ENCODE measurements around the gene SPNS3. TPM values are rescaled to one million over a fixed set of nuclear protein-coding genes. Genes with fewer than 3 reads are reported as not detected.

Gene SPNS3
- total and polyA plus RNA-seq, 2 donors (not counting 3 experiments of a cell fraction or from before 2014, with no cell fraction given): 0.18 to 0.66 TPM

GRCh38 chr17:4509923-4510617, 76.3 kb downstream of the SPNS3 start:
- Histone ChIP-seq H3K4me2 (ENCODE audit: insufficient read depth, low read length) (no peak overlapping the region), H3K9me3 (replicated peaks; ENCODE audit: control insufficient read depth, insufficient read depth, low read length) (no peaks in the 10 kb centered on the region), H3K27me3 (ENCODE audit: control insufficient read depth in 2 of 2, insufficient read depth in 2 of 2, low read length in 2 of 2) (no peaks in the 10 kb centered on the region), H4K20me1 (replicated peaks; ENCODE audit: control insufficient read depth, extremely low read depth, insufficient read depth, low read length) (no peaks in the 10 kb centered on the region), H3K9me1 (replicated peaks; ENCODE audit: control insufficient read depth, extremely low read depth, insufficient read depth, low read length) (no peaks in the 10 kb centered on the region), H3K36me3 (ENCODE audit: control insufficient read depth in 2 of 2, extremely low read depth in 1 of 2, insufficient read depth in 2 of 2, low read length in 2 of 2) (peaks cover 0 to 21% of the 10 kb centered on the region in 2 experiments), H3K9ac (replicated peaks; ENCODE audit: extremely low read depth, insufficient read depth, low read length) (no peak overlapping the region), H3K4me1 (ENCODE audit: control insufficient read depth, extremely low read depth, insufficient read depth, low read length) (peaks cover 19% of the 10 kb centered on the region), H2AFZ (ENCODE audit: low read depth, low read length) (no peak overlapping the region), H3K27ac (ENCODE audit: insufficient read depth, low read depth, low read length) (no peak overlapping the region), H3K4me3 (replicated peaks in 1 of 3; ENCODE audit: insufficient read depth in 1 of 3, low read depth in 1 of 3, low read length in 3 of 3) (no peak overlapping the region), H3K79me2 (ENCODE audit: control insufficient read depth, insufficient read depth, low read length) (peaks cover 8% of the 10 kb centered on the region)
- CTCF ChIA-PET: interaction anchor here (1.1 to 1.4 kb wide), 3 partner anchors 9 to 12 kb away, joined by 4 to 7 read pairs (median 4); partner anchors contain the start of gene SPNS2
- intact Hi-C loops (cut with micrococcal nuclease): no loop called here
- dilution Hi-C loops (cut with MboI; ENCODE audit: extremely low pct_ligation_motif_present, low sequenced_read_pairs): no loop called here
- TF ChIP-seq EZH2 (IDR thresholded peaks at IDR 0.05; ENCODE audit: borderline replicate concordance, low read depth, low read length, severe bottlenecking): no peak
- no peak for DNase-seq (ENCODE audit: low read depth, low spot score)
- POLR2A ChIA-PET: no interaction called here
- no peak for FAIRE-seq
- no TSS peak for BruUV-seq (replicated peaks)

- no peak for FAIRE-seq
- H2AFZ ChIP-seq (ENCODE audit: low read depth, low read length): no peak overlapping the region
- H4K20me1 ChIP-seq (replicated peaks; ENCODE audit: control insufficient read depth, extremely low read depth, insufficient read depth, low read length): no peaks in the 10 kb centered on the region
- H3K9me3 ChIP-seq (replicated peaks; ENCODE audit: control insufficient read depth, insufficient read depth, low read length): no peaks in the 10 kb centered on the region
- H3K27me3 ChIP-seq (ENCODE audit: control insufficient read depth in 2 of 2, insufficient read depth in 2 of 2, low read length in 2 of 2): no peaks in the 10 kb centered on the region
- H3K9me1 ChIP-seq (replicated peaks; ENCODE audit: control insufficient read depth, extremely low read depth, insufficient read depth, low read length): no peaks in the 10 kb centered on the region
- peaks cover 8% of the 10 kb centered on the region for H3K79me2 ChIP-seq (ENCODE audit: control insufficient read depth, insufficient read depth, low read length)
- H3K9ac ChIP-seq (replicated peaks; ENCODE audit: extremely low read depth, insufficient read depth, low read length): no peak overlapping the region
- dilution Hi-C loops (cut with MboI; ENCODE audit: extremely low pct_ligation_motif_present, low sequenced_read_pairs): no loop called here
- TF ChIP-seq EZH2 (IDR thresholded peaks at IDR 0.05; ENCODE audit: borderline replicate concordance, low read depth, low read length, severe bottlenecking) (no peak), JUN (IDR thresholded peaks at IDR 0.05; ENCODE audit: borderline replicate concordance, insufficient read depth, insufficient read length, low read depth) (no peak), CTCF (IDR thresholded peaks at IDR 0.05; ENCODE audit: extremely low read depth in 1 of 2, insufficient read depth in 1 of 2, low read depth in 1 of 2, low read length in 2 of 2) (no peak), MYC (IDR thresholded peaks at IDR 0.05; ENCODE audit: low read depth, low read length) (no peak), MAX (IDR thresholded peaks at IDR 0.05; ENCODE audit: insufficient read depth, insufficient read length) (no peak), POLR2A (IDR thresholded peaks at IDR 0.05; ENCODE audit: low read depth, low read length) (no peak), FOS (IDR thresholded peaks at IDR 0.05; ENCODE audit: borderline replicate concordance, insufficient read depth, low read length) (no peak), GATA2 (IDR thresholded peaks at IDR 0.05; ENCODE audit: insufficient read depth, insufficient read length, low read depth, low read length) (no peak), POLR2AphosphoS5 (IDR thresholded peaks at IDR 0.05; ENCODE audit: insufficient read depth, low read depth, low read length) (no peak)
- no peak for DNase-seq (ENCODE audit: low read depth, low spot score)
- POLR2A ChIA-PET: no interaction called here
- intact Hi-C loops (cut with micrococcal nuclease): no loop called here
- CTCF ChIA-PET: interaction anchor here (1.1 to 1.4 kb wide), 3 partner anchors 10 to 11 kb away, joined by 4 to 7 read pairs (median 4); partner anchors contain the start of gene SPNS2
- H3K4me3 ChIP-seq (replicated peaks in 1 of 3; ENCODE audit: insufficient read depth in 1 of 3, low read depth in 1 of 3, low read length in 3 of 3): no peak overlapping the region
- H3K4me1 ChIP-seq (ENCODE audit: control insufficient read depth, extremely low read depth, insufficient read depth, low read length): peaks cover 14% of the 10 kb centered on the region
- H3K4me2 ChIP-seq (ENCODE audit: insufficient read depth, low read length): no peak overlapping the region
- no peak overlapping the region for H3K27ac ChIP-seq (ENCODE audit: insufficient read depth, low read depth, low read length)
- no TSS peak for BruUV-seq (replicated peaks)
- H3K36me3 ChIP-seq (ENCODE audit: control insufficient read depth in 2 of 2, extremely low read depth in 1 of 2, insufficient read depth in 2 of 2, low read length in 2 of 2): peaks cover 0 to 21% of the 10 kb centered on the region in 2 experiments
Measured at GRCh38 chr17:4510618-4510941, 76.8 kb downstream of the SPNS3 start.

Measured in endothelial cell of umbilical vein (primary cell).